AG09309 (cell line): ENCODE data around the gene ANXA4.

Experiments
- DNase-seq: peaks from one replicate; pipeline ENCODE4 v3.0.0-alpha.2; 2010; ENCODE audit warnings: low read depth
- H3K4me3 ChIP-seq: 2 replicates; pipeline ENCODE4 v1.5.1; 2011; ENCODE audit warnings: mild to moderate bottlenecking, low read depth, low read length, moderate library complexity; ENCODE audit not compliant: control insufficient read depth
- CTCF ChIP-seq: IDR thresholded peaks from 2 replicates; pipeline ENCODE4 v1.5.1; 2011; ENCODE audit warnings: mild to moderate bottlenecking, low read depth, low read length, inconsistent platforms; ENCODE audit not compliant: insufficient read depth, control insufficient read depth; ENCODE audit errors: missing control alignments

ANXA4 gene

GRCh38 chr2:69811018-69811417 lies 69.1 kb downstream of the ANXA4 start:
- DNase-seq, result no peak
- TF ChIP-seq CTCF, result no peak
- no peak overlapping the region for H3K4me3 ChIP-seq

DNA sequence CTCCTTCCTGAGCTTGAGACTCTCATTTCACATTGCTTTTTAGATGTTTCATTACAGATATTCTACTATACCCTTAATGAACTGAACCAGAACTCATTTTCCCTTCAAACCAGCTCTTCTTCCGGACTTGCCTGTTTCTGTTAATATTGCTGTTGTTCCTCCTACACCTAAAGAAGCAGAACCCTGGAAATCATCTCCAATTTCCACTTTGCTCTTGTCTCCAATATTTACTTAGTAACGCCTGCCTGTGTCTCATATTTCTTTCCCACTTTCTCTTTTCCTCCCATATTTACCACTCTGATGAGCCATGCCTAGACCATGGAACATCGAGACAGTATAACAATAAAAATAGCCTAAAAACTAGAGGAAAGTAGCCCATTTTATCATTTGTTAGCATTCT lies 69.7 kb downstream of the ANXA4 start:
- TF ChIP-seq CTCF, result no peak
- H3K4me3 ChIP-seq, result no peak overlapping the region
- DNase-seq, result no peak

GRCh38 chr2:69815717-69816116 lies 73.8 kb downstream of the ANXA4 start:
- no peak for TF ChIP-seq CTCF
- H3K4me3 ChIP-seq, result no peak overlapping the region
- no peak for DNase-seq

DNA sequence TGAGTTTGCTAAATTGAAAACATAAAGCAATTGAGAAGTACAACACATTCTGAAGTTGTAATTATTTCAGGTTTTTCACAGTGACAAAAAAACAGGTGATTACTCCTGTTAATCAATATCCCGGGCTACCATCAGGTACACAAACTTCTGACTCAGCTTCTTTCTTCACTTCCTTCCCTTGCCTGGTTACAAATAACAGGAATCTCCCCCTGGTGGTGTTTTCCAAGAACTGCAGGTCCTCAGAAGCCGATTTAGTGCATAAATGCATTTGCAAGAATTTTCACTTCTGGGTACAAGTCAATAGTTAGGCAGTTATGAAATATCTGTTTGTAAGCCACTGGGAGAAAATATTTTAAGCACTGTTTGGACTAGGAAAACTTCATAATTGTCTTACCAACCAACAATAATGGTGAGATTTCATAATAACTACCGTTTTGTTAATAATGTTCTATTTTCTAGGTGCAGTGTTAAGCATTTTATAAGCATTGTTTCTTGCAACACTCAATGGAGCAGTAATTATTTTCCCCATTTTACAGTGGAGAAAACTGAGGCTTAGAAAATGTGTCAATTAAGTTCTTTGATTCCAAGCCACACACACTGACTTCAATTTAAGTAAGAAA lies 75.1 kb downstream of the ANXA4 start:
- DNase-seq, result peak; percentile 72
- TF ChIP-seq CTCF, result peak; percentile 81
- H3K4me3 ChIP-seq, result no peak overlapping the region

DNA sequence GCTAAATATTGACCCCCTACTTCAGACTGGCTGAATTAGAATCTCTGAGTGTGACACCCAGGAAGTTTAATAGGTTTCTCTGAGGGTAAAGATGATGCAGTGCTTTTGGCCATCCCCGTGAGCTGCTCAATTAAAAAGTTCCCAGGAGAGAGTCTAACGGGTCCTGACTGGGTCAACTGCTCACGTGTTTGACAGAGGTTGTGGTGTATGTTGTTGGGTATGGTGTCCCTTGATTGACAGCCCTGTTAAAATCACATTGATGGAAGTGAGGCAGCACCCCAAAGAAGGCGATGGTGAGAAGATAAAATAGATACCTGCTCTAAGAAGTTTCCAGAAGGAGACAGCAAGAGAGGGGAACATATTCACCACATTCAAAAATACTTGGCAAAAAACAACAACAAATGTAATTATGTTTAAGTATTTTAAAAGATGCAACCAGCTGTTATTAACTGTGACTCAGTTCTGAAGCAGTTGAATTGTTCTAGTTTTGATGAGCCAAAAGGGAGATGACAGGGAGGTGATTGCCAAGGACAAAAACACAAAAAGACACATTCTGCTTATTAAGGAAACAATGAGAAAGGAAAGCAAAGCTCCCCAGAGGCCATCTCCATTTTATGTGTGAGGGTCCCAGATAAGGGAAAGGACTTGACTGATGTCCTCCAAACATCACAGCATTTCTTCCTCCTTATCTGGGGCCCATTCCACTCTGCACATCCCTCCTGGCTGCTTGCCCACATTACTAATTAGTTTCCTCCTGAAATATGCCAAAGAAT lies 76.0 kb downstream of the ANXA4 start:
- H3K4me3 ChIP-seq, result no peak overlapping the region
- no peak for DNase-seq
- TF ChIP-seq CTCF, result no peak

- no peak for TF ChIP-seq CTCF
These were observed 86.0 kb downstream of the ANXA4 start for GRCh38 chr2:69827796-69828540.

More at GRCh38 chr2:69827796-69828540, 86.0 kb downstream of the ANXA4 start:
- DNase-seq, result no peak
- H3K4me3 ChIP-seq, result no peak overlapping the region
